Thyroid gland (tissue), 4 donors: Measurements from ENCODE around the gene RIMKLB.

Experiments
- CTCF ChIP-seq, 6 experiments: fragments of 200-600 bp in 3 of 6; fragments of 450-650 bp in 3 of 6; sonication (generic) in 3 of 6; IDR thresholded peaks; one replicate each; pipeline ENCODE4 v1.5.1; 2016 to 2019; ENCODE audit warnings: antibody characterized with exemption in 6 of 6, mild to moderate bottlenecking in 2 of 6, inconsistent platforms in 1 of 6, moderate library complexity in 1 of 6
- POLR2A ChIP-seq, 2 donors: fragments of 450-650 bp; IDR thresholded peaks; one replicate each; pipeline ENCODE4 v1.6.1; 2017; ENCODE audit warnings: antibody characterized with exemption in 2 of 2, mild to moderate bottlenecking in 2 of 2, moderate library complexity in 1 of 2

- TF ChIP-seq CTCF (IDR thresholded peaks at IDR 0.05) (no peak), POLR2A (IDR thresholded peaks at IDR 0.05) (no peak)
These were observed 22.2 kb upstream of the RIMKLB start for GRCh38 chr12:8675591-8676036.
